GM18519 (cell line): Measurements from ENCODE around the gene ADRA2A.

ENCODE experiments used
- ATAC-seq: cut with Tn5 transposase; IDR thresholded peaks from one replicate; pipeline ENCODE4 v1.9.1; 2021; ENCODE audit warnings: mild to moderate bottlenecking, moderate library complexity; ENCODE audit not compliant: unreplicated experiment, low FRiP score

ADRA2A gene

GRCh38 chr10:111082102-111082975 lies 5.5 kb downstream of the ADRA2A start:
- no peak for ATAC-seq

GRCh38 chr10:111083222-111084095 lies 6.6 kb downstream of the ADRA2A start:
- ATAC-seq, result no peak

DNA sequence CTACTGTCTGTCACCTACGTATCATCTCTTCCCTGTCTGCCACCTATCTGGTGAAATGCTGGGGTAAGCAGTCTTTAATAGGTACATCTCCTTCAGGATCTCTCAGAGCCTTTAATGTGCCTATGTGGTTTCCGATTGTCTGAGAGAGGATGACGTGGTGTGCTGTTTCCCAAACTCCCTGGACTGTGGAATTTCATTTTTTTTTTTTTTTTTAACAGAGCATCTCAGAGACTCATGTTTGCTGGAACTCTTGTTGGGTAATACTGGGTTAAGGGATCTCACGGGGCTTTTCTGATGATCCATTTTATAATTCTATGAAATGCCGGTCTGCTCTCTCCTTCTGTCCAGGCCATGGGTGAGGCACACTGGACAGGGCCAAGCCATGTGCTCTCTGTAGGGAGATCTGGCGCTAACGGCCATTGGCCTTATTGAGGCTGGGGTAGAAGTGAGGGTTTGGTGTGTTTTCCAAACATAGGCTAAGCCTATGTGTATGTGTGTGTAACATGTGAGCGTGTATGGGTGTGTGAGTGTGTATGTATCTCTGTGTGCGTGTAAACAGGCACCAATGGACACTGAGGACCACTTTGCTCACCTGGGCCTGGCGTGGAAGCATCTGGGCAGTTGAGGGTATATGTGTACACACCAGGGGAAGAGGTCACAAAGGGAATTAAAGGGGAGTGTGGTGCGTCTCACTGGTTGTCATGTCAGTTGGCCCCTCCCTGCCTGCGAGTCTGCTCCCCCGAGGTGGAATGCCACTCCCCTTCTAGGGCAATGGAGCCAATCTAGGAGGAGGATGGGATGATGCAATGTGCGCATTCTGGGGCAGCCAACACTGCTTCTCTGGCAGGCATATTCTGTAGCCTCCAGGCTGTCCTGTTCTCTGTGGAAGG lies 7.8 kb downstream of the ADRA2A start:
- no peak for ATAC-seq

DNA sequence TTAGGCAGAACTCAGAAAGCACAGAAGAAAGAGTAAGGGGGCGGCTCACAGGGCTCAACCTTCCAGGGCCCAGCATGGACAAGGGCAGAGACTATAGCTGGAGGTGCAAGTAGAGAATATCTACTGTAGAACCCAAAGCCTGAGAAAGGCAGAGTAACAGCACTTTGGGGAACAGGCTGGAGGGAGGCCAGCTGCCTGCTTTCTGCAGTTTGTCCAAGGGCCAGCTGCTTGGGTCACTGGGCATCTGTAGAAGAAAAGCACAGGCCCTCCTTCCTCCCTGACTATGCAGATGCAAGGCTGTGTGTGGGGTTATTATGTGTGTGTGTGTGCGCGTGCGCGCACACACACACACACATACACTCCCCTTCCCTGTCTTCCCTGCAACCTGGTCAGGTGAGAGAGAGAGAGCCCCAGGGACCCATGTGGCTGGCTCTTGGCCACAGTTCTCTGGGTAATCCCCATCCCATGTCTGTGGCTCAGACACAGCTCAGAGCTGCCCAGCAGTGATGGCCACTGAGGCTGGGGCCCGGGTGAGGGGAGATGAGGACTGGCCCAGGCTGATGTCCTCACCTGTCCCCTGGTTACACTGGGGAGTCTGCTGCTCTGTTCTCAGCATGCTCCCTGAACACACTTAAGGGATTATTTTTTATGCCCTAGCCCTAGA lies 9.0 kb downstream of the ADRA2A start:
- no peak for ATAC-seq

GRCh38 chr10:111086574-111086973 lies 9.7 kb downstream of the ADRA2A start:
- no peak for ATAC-seq

- ATAC-seq, result no peak
These were observed 10.5 kb downstream of the ADRA2A start for GRCh38 chr10:111087331-111087756.

DNA sequence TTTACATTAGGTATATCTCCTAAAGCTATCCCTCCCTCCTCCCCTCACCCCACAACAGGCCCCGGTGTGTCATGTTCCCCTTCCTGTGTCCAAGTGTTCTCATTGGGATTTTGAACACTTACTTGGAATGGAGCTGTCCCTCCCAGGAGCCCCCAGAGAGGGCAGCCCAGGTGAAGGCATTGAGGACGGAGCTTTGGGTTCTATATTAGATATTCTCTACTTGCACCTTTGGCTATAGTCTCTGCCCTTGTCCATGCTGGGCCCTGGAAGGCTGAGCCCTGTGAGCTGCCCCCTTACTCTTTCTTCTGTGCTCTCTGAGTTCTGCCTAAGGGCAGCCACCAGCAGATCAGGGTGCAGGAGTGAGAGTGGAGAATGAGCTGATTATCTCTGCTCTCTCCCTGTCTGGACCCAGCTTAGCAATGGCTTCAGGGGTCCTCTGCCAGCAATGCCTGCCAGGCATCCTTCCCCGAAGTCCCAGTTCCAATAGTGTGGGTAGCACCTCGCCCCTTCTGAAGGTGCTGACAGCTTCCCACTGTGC lies 11.2 kb downstream of the ADRA2A start:
- ATAC-seq, result no peak

GRCh38 chr10:111089293-111089692 lies 12.5 kb downstream of the ADRA2A start:
- no peak for ATAC-seq

DNA sequence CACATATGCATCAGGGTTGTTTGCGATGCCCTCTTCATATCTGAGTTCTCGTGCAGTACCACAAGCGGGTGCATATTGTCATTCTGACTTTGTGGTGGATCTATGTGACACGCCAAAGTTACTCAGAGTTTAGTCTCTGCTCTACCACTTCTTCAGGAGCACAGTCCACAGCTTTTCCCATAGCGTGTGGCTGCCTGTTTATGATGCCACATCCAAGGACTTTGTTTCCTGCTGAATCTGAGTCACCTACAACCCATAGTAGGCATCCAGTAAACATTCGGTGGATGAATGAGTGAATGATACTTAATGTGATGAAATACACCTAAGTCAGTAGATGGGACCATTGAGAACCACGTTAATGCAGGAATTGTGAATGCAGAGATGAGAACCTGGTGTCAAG lies 15.0 kb downstream of the ADRA2A start:
- no peak for ATAC-seq

DNA sequence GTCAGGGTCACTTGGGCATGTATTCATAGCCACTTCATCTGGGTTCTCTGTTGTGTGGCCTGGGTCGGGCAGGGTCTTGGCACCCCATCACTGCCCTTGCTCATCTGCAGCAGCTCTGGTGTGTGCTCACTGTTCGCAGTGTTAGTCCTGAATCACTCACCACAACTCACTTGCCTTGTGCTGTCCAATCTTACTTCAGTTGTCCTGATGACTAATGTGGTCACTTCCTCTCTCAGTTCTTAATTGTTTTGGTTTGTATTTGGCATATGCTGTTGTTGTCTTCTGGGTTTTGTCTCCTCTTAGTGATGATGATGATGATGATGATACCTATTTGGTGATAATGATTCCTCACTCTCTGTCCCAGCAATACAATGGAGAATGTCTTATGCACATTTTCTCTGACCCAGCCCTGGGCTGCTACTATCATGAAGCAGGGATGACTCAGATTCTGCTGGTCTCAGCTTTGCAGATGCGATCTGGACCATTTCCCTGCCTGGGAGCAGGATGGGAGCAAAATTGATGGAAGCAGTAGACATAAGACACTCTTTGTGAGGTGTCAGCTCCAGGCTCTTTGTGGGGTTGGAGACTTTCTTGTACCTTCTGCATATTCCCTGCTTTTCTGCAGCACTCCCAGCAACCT lies 17.0 kb downstream of the ADRA2A start:
- ATAC-seq, result no peak

- ATAC-seq, result no peak
These were observed 22.0 kb downstream of the ADRA2A start for GRCh38 chr10:111098679-111099437.

DNA sequence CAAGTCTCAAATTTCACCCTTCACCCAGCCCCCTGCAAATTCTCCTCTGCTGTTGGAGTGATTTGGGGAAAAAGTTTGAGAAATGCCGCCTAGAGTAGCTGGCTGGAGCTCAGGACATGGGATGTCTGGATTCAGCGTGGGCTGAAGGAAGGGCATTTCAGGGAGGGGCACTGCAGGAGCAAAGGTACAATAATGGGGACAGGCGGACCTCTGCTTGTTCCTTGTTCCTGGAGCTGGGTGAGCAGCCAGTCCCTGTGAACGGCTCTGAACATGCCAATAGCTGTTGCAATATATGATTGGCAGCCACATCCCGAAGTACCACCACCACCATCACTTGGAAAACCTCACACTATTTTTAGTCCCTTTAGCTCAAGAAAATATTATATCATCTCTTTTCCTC lies 23.4 kb downstream of the ADRA2A start:
- ATAC-seq, result no peak

- no peak for ATAC-seq
These were observed 25.0 kb downstream of the ADRA2A start for GRCh38 chr10:111101796-111102195.

GRCh38 chr10:111102359-111102837 lies 25.6 kb downstream of the ADRA2A start:
- no peak for ATAC-seq

- no peak for ATAC-seq
These were observed 26.5 kb downstream of the ADRA2A start for GRCh38 chr10:111103196-111103840.

DNA sequence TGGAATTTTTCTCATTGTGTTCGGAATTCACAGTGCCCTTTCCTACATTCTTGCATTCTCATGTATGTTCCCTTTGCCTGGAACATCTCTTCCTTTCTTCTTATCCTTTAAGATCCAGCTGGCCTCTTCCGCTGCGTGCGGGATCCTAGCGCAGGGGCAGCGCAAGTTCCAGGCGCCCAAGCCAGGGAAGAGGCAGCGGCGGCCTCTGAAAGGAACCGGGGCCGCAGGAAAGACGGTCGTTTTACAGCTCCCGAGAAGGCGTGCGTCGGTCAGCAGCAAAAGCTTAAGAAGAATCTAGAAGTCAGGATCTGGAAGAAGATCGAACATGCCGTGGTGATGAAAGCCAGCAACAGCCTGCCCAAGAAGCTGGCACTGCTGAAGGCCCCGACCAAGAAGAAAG lies 28.0 kb downstream of the ADRA2A start:
- ATAC-seq, result no peak

GRCh38 chr10:111106081-111106480 lies 29.3 kb downstream of the ADRA2A start:
- ATAC-seq, result no peak

DNA sequence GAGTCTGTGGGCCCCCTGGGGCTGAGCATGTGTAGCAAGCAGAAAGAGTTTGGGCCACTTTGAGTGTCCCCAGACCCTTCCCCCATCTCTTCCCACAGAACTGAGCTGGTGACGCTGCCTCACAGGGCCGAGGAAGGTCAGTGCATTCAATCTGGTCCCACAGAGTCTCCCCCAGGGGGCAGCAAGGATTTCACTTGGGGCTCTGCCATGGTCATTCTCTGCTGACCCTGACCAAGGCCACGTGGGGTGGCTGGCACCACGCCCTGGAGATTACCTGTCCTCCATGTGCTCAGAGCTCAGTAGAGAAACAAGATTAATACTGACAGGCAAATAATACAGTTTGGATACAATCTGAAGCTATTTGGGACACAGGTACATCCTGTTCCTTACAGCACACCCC lies 30.2 kb downstream of the ADRA2A start:
- ATAC-seq, result no peak
